Mesenteric fat pad (tissue), 1 donor: ENCODE measurements around the gene STRIP1. TPM values are rescaled to one million over a fixed set of nuclear protein-coding genes. Genes with fewer than 3 reads are reported as not detected.
"Not testable (repeated sequence)": the region's sequence is repeated elsewhere in the genome, so short reads cannot be mapped to it uniquely, and the experiment has no call there.

Experiments
- DNase-seq: peaks from one replicate; pipeline ENCODE4 v3.0.0-alpha.2; 2020; ENCODE audit warnings: low spot score
- total RNA-seq: library from RNA; stranded (reverse); fragmentation: NEBNext Ultra II Directional; extraction: Animal tissue kit (Norgen Biotek cat#: 25700); gene quantifications from one replicate; pipeline ENCODE4 v1.2.1, GENCODE V29; 2021
- donor health status: DM: yes; HTN: yes; CAD: no.

Gene STRIP1
- total RNA-seq, 1 donor from 2014 or later: 28.3 TPM

GRCh38 chr1:110068646-110069403, 34.4 kb downstream of the STRIP1 start:
- DNase-seq: no peak

- DNase-seq: no peak
Observed at GRCh38 chr1:110069404-110070281, 35.2 kb downstream of the STRIP1 start.

GRCh38 chr1:110070282-110070669, 35.9 kb downstream of the STRIP1 start:
- no peak for DNase-seq

- DNase-seq: no peak
Observed at GRCh38 chr1:110070671-110071242, 36.3 kb downstream of the STRIP1 start, which contains the start of gene ALX3. Gene ALX3 (minus strand): TSS chr1:110070672. CDS start chr1:110070612, 60 bp downstream.

GRCh38 chr1:110074166-110074565, 39.7 kb downstream of the STRIP1 start:
- DNase-seq: no peak

- DNase-seq: no peak
Observed at GRCh38 chr1:110076789-110077500, 42.5 kb downstream of the STRIP1 start.

- not testable (repeated sequence) for DNase-seq
Observed at GRCh38 chr1:110079995-110080394, 45.6 kb downstream of the STRIP1 start.

- DNase-seq: no peak
Observed at GRCh38 chr1:110081061-110081460, 46.6 kb downstream of the STRIP1 start.

- no peak for DNase-seq
Observed at GRCh38 chr1:110082477-110082876, 48.1 kb downstream of the STRIP1 start.

GRCh38 chr1:110083061-110083865, 48.8 kb downstream of the STRIP1 start:
- no peak for DNase-seq

GRCh38 chr1:110083866-110084226, 49.4 kb downstream of the STRIP1 start:
- no peak for DNase-seq

GRCh38 chr1:110084227-110085078, 50.0 kb downstream of the STRIP1 start:
- no peak for DNase-seq

- no peak for DNase-seq
Observed at GRCh38 chr1:110085671-110086070, 51.2 kb downstream of the STRIP1 start.

- DNase-seq: no peak
Observed at GRCh38 chr1:110086961-110087360, 52.5 kb downstream of the STRIP1 start.

- no peak for DNase-seq
Observed at GRCh38 chr1:110087812-110088738, 53.7 kb downstream of the STRIP1 start.

- no peak for DNase-seq
Observed at GRCh38 chr1:110088739-110089316, 54.4 kb downstream of the STRIP1 start.

- no peak for DNase-seq
Observed at GRCh38 chr1:110089561-110090275, 55.3 kb downstream of the STRIP1 start.
